SK-N-SH (cell line): ENCODE results near the gene RASGRP2.

ENCODE experiments used
- FOXJ3 ChIP-seq: sonication (generic); formaldehyde crosslinking; IDR thresholded peaks from 2 replicates; pipeline ENCODE4 v1.5.1; 2020; ENCODE audit warnings: mild to moderate bottlenecking, missing genetic modification reagents
- GATA2 ChIP-seq: sonication (generic); formaldehyde crosslinking; IDR thresholded peaks from 2 replicates; pipeline ENCODE4 v1.5.0; 2020; ENCODE audit warnings: mild to moderate bottlenecking, missing genetic modification reagents
- MAX ChIP-seq: IDR thresholded peaks from 2 replicates; pipeline ENCODE4 v1.4.0; 2012; ENCODE audit warnings: low read depth
- MXI1 ChIP-seq: IDR thresholded peaks from 2 replicates; pipeline ENCODE4 v1.6.1; 2012; ENCODE audit warnings: mild to moderate bottlenecking, low read depth, low read length, improper control_type of control experiment
- POLR2AphosphoS5 ChIP-seq: IDR thresholded peaks from 2 replicates; pipeline ENCODE4 v1.6.1; 2012; ENCODE audit warnings: low read depth, low read length
- RCOR1 ChIP-seq: fragments of 150-350 bp; IDR thresholded peaks from 2 replicates; pipeline ENCODE4 v1.6.1; 2017; ENCODE audit warnings: antibody characterized with exemption, low read length
- RFX5 ChIP-seq: IDR thresholded peaks from 2 replicates; pipeline ENCODE4 v1.6.1; 2012; ENCODE audit warnings: mild to moderate bottlenecking, improper control_type of control experiment, low read length
- YY1 ChIP-seq: IDR thresholded peaks from 2 replicates; pipeline ENCODE4 v1.4.0; 2012; ENCODE audit warnings: low read depth, mild to moderate bottlenecking
- TF ChIP-seq, protein P1 (sequence below): fragments of 200-600 bp; sonication (generic); IDR thresholded peaks from 2 replicates; pipeline ENCODE4 v1.6.1; 2017; ENCODE audit warnings: antibody characterized with exemption, mild to moderate bottlenecking, moderate library complexity

DNA sequence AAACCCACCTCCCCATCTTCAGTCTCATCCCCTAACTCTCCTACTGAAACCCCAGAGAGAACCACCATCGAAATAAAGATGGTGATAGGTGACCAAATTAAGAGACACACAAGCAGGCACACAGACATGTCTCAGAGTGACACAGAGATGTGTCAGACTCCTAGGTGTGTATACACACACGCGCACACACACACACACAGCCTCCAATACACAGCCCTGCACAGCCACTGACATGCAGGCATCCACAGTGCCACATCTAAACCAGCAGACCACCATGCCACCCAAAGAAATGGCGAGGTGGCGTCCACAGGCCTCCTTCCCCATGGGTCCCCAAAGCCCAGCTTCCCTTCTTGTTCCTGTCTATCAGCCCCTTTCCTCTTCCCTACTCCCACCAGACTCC, 48.4 kb downstream of the RASGRP2 start:
- TF ChIP-seq, protein P1, sequence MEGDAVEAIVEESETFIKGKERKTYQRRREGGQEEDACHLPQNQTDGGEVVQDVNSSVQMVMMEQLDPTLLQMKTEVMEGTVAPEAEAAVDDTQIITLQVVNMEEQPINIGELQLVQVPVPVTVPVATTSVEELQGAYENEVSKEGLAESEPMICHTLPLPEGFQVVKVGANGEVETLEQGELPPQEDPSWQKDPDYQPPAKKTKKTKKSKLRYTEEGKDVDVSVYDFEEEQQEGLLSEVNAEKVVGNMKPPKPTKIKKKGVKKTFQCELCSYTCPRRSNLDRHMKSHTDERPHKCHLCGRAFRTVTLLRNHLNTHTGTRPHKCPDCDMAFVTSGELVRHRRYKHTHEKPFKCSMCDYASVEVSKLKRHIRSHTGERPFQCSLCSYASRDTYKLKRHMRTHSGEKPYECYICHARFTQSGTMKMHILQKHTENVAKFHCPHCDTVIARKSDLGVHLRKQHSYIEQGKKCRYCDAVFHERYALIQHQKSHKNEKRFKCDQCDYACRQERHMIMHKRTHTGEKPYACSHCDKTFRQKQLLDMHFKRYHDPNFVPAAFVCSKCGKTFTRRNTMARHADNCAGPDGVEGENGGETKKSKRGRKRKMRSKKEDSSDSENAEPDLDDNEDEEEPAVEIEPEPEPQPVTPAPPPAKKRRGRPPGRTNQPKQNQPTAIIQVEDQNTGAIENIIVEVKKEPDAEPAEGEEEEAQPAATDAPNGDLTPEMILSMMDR = no peak
- no peak for TF ChIP-seq YY1
- no peak for TF ChIP-seq RFX5
- TF ChIP-seq MXI1 = no peak
- no peak for TF ChIP-seq POLR2AphosphoS5
- no peak for TF ChIP-seq MAX
- no peak for TF ChIP-seq GATA2
- no peak for TF ChIP-seq RCOR1
- no peak for TF ChIP-seq FOXJ3
